ENCODE data around the gene PRTG. TPM values are rescaled to one million over a fixed set of nuclear protein-coding genes. Genes with fewer than 3 reads are reported as not detected.

Gene PRTG
- total and polyA plus RNA-seq, 9 of the 15 experiments (the other 6 are each of a cell fraction or from before 2014, with no cell fraction given), result under 0.01 to 0.14 (median 0.06) TPM; not detected in 1

DNA sequence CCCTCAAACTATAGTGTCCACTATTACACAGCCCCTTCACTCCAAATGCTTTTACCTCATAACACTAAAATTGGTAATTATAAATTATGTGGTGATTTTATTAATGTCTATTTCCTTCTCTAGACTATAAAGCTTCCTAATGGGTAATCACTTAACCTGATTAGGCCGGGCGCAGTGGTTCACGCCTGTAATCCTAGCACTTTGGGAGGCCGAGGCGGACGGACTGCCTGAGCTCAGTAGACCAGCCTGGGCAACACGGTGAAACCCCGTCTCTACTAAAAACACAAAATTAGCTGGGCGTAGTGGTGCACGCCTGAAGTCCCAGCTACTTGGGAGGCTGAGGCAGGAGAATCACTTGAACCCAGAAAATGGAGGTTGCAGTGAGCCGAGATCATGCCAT, 83.5 kb downstream of the PRTG start:
- H3K4me1 ChIP-seq (replicated peaks in 1 of 2; ENCODE audit: control insufficient read depth in 2 of 2, insufficient read depth in 2 of 2, low read length in 2 of 2), result no peaks in the 10 kb centered on the region
- FAIRE-seq, result no peak
- H3K9me3 ChIP-seq (replicated peaks; ENCODE audit: control insufficient read depth, insufficient read depth, low read depth, low read length), result no peaks in the 10 kb centered on the region
- no peak overlapping the region for H3K4me3 ChIP-seq
- no peak for DNase-seq (ENCODE audit: extremely low read depth in 1 of 4, low spot score in 3 of 4)
- no peaks in the 10 kb centered on the region for H4K20me1 ChIP-seq (replicated peaks; ENCODE audit: control insufficient read depth, insufficient read depth, low read length)
- intact Hi-C loops (cut with micrococcal nuclease), result loop anchor here (10.0 kb wide), 2 partner anchors 255 to 395 kb away; no protein-coding TSS in a partner anchor
- peaks cover 7 to 8% of the 10 kb centered on the region in 2 experiments; a peak in 3 of 5 replicates for H3K27me3 ChIP-seq (ENCODE audit: control insufficient read depth in 2 of 2, insufficient read depth in 2 of 2, low read length in 2 of 2)
- H3K79me2 ChIP-seq (ENCODE audit: control insufficient read depth, insufficient read depth, low read length), result no peaks in the 10 kb centered on the region
- no peaks in the 10 kb centered on the region for H3K36me3 ChIP-seq (ENCODE audit: control insufficient read depth, insufficient read depth, low read length)
- no peak for ATAC-seq
- H2AFZ ChIP-seq (ENCODE audit: low read depth, low read length), result no peak overlapping the region
- TF ChIP-seq CREBBP (IDR thresholded peaks at IDR 0.05; ENCODE audit: low read depth, low read length), result no peak
- TF ChIP-seq, protein P1, sequence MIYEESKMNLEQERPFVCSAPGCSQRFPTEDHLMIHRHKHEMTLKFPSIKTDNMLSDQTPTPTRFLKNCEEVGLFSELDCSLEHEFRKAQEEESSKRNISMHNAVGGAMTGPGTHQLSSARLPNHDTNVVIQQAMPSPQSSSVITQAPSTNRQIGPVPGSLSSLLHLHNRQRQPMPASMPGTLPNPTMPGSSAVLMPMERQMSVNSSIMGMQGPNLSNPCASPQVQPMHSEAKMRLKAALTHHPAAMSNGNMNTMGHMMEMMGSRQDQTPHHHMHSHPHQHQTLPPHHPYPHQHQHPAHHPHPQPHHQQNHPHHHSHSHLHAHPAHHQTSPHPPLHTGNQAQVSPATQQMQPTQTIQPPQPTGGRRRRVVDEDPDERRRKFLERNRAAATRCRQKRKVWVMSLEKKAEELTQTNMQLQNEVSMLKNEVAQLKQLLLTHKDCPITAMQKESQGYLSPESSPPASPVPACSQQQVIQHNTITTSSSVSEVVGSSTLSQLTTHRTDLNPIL (CRISPR knock-in tag; IDR thresholded peaks at IDR 0.05), result no peak
- TF ChIP-seq, protein P2, sequence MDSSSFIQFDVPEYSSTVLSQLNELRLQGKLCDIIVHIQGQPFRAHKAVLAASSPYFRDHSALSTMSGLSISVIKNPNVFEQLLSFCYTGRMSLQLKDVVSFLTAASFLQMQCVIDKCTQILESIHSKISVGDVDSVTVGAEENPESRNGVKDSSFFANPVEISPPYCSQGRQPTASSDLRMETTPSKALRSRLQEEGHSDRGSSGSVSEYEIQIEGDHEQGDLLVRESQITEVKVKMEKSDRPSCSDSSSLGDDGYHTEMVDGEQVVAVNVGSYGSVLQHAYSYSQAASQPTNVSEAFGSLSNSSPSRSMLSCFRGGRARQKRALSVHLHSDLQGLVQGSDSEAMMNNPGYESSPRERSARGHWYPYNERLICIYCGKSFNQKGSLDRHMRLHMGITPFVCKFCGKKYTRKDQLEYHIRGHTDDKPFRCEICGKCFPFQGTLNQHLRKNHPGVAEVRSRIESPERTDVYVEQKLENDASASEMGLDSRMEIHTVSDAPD (CRISPR knock-in tag; IDR thresholded peaks at IDR 0.05), result no peak
- ChIA-PET CTCF (ENCODE audit: low intra/inter-chr PET ratio) (no interaction called here), POLR2A (no interaction called here)
- in situ Hi-C loops (cut with MboI), result no loop called here
- H3K27ac ChIP-seq (ENCODE audit: extremely low read depth, low read depth, low read length), result no peak overlapping the region
- H3K4me2 ChIP-seq (ENCODE audit: insufficient read depth, low read length), result no peak overlapping the region
- BruUV-seq (replicated peaks), result no TSS peak
- H3K9me1 ChIP-seq (ENCODE audit: control insufficient read depth, insufficient read depth, low read length), result no peaks in the 10 kb centered on the region
- 2% methylated on average over 11 of the region's 11 CpGs for WGBS (ENCODE audit: insufficient coverage, low coverage, missing lambda C conversion rate)
- H3K9ac ChIP-seq (ENCODE audit: insufficient read depth in 1 of 2, low read depth in 2 of 2, low read length in 2 of 2), result no peak overlapping the region

Data from K562 (cell line).